NCI-H2081 treated with DMSO at 0.1 percent for 48 hours (cell line): Measurements from ENCODE around the gene LCLAT1.
"Not testable (repeated sequence)": the region's sequence is repeated elsewhere in the genome, so short reads cannot be mapped to it uniquely, and the experiment has no call there.

Source experiments
- DNase-seq: peaks from one replicate; lab custom pipeline; 2025; lab: John Stamatoyannopoulos, UW

Gene LCLAT1

GRCh38 chr2:30454571-30454970 lies 7.5 kb downstream of the LCLAT1 start:
- no peak for DNase-seq

GRCh38 chr2:30455114-30455738 lies 8.2 kb downstream of the LCLAT1 start:
- no peak for DNase-seq

GRCh38 chr2:30456106-30456505 lies 9.1 kb downstream of the LCLAT1 start:
- no peak for DNase-seq

- no peak for DNase-seq
Measured at GRCh38 chr2:30456579-30456978, 9.5 kb downstream of the LCLAT1 start.

GRCh38 chr2:30457296-30457695 lies 10.2 kb downstream of the LCLAT1 start:
- no peak for DNase-seq

GRCh38 chr2:30459140-30459539 lies 12.1 kb downstream of the LCLAT1 start:
- DNase-seq, result no peak

GRCh38 chr2:30462131-30462857 lies 15.2 kb downstream of the LCLAT1 start:
- no peak for DNase-seq

GRCh38 chr2:30463535-30463934 lies 16.5 kb downstream of the LCLAT1 start:
- no peak for DNase-seq

- no peak for DNase-seq
Measured at GRCh38 chr2:30464544-30465170, 17.6 kb downstream of the LCLAT1 start.

GRCh38 chr2:30465171-30465545 lies 18.1 kb downstream of the LCLAT1 start:
- DNase-seq, result no peak

GRCh38 chr2:30466216-30466615 lies 19.2 kb downstream of the LCLAT1 start:
- DNase-seq, result no peak

- DNase-seq, result not testable (repeated sequence)
Measured at GRCh38 chr2:30467062-30467826, 20.2 kb downstream of the LCLAT1 start.

GRCh38 chr2:30470426-30470825 lies 23.4 kb downstream of the LCLAT1 start:
- DNase-seq, result no peak

GRCh38 chr2:30472326-30472725 lies 25.3 kb downstream of the LCLAT1 start:
- DNase-seq, result no peak

- no peak for DNase-seq
Measured at GRCh38 chr2:30475542-30475941, 28.5 kb downstream of the LCLAT1 start.

GRCh38 chr2:30476636-30477035 lies 29.6 kb downstream of the LCLAT1 start:
- DNase-seq, result no peak

- DNase-seq, result no peak
Measured at GRCh38 chr2:30480703-30481322, 33.8 kb downstream of the LCLAT1 start.

- no peak for DNase-seq
Measured at GRCh38 chr2:30481323-30481800, 34.3 kb downstream of the LCLAT1 start.

GRCh38 chr2:30482011-30482410 lies 35.0 kb downstream of the LCLAT1 start:
- no peak for DNase-seq

- DNase-seq, result no peak
Measured at GRCh38 chr2:30484145-30484544, 37.1 kb downstream of the LCLAT1 start.

GRCh38 chr2:30484995-30485394 lies 37.9 kb downstream of the LCLAT1 start:
- no peak for DNase-seq

- no peak for DNase-seq
Measured at GRCh38 chr2:30486655-30487054, 39.6 kb downstream of the LCLAT1 start.
